Astrocyte (in vitro differentiated cells and primary cell): ENCODE results near the gene SNAI3. TPM values are rescaled to one million over a fixed set of nuclear protein-coding genes. Genes with fewer than 3 reads are reported as not detected.
A peak's percentile ranks its signal among the peaks of the same experiment; 100 is the strongest.

Source experiments
- DNase-seq: peaks from one replicate; pipeline ENCODE4 v3.0.0-alpha.2; 2010; ENCODE audit warnings: low read depth
- FAIRE-seq: peaks from 2 replicates; lab custom pipeline; 2011; peaks lifted over from hg19 to GRCh38; lab: Jason Lieb, UNC
- H2AFZ ChIP-seq: 2 replicates; pipeline ENCODE4 v1.6.0; 2012; ENCODE audit warnings: low read depth, low read length, inconsistent platforms
- H3K27ac ChIP-seq: 2 replicates; pipeline ENCODE4 v1.5.1; 2011; ENCODE audit warnings: low read depth, low read length, inconsistent platforms
- H3K27me3 ChIP-seq: 2 replicates; pipeline ENCODE4 v1.6.0; 2011; ENCODE audit warnings: low read length, inconsistent platforms; ENCODE audit not compliant: insufficient read depth
- H3K36me3 ChIP-seq: 2 replicates; pipeline ENCODE4 v1.5.1; 2011; ENCODE audit warnings: low read length, inconsistent platforms; ENCODE audit not compliant: insufficient read depth
- H3K4me1 ChIP-seq: 2 replicates; pipeline ENCODE4 v1.5.1; 2011; ENCODE audit warnings: low read length, inconsistent platforms; ENCODE audit not compliant: insufficient read depth
- H3K4me2 ChIP-seq: 2 replicates; pipeline ENCODE4 v1.6.0; 2012; ENCODE audit warnings: low read length, inconsistent platforms
- H3K4me3 ChIP-seq: 2 replicates; pipeline ENCODE4 v1.5.1; 2011; ENCODE audit warnings: low read depth, mild to moderate bottlenecking, low read length, inconsistent platforms; ENCODE audit not compliant: insufficient read depth
- H3K79me2 ChIP-seq: 2 replicates; pipeline ENCODE4 v1.6.0; 2012; ENCODE audit warnings: mild to moderate bottlenecking, low read length, inconsistent platforms; ENCODE audit not compliant: insufficient read depth
- H3K9ac ChIP-seq: 2 replicates; pipeline ENCODE4 v1.6.0; 2012; ENCODE audit warnings: mild to moderate bottlenecking, low read length, inconsistent platforms
- H3K9me3 ChIP-seq: 2 replicates; pipeline ENCODE4 v1.5.1; 2012; ENCODE audit warnings: low read depth, mild to moderate bottlenecking, low read length, inconsistent platforms; ENCODE audit not compliant: insufficient read depth
- H4K20me1 ChIP-seq: 2 replicates; pipeline ENCODE4 v1.6.0; 2012; ENCODE audit warnings: low read length, inconsistent platforms; ENCODE audit not compliant: insufficient read depth
- H3K27ac Mint-ChIP-seq: one replicate; pipeline ENCODE4 v1.8.0; 2021; ENCODE audit warnings: mild to moderate bottlenecking, mixed read lengths; ENCODE audit not compliant: unreplicated experiment
- H3K27me3 Mint-ChIP-seq: one replicate; pipeline ENCODE4 v1.8.0; 2021; ENCODE audit warnings: low read depth, mixed read lengths; ENCODE audit not compliant: unreplicated experiment
- H3K36me3 Mint-ChIP-seq: one replicate; pipeline ENCODE4 v1.8.0; 2021; ENCODE audit warnings: low read depth, mixed read lengths; ENCODE audit not compliant: unreplicated experiment
- H3K4me1 Mint-ChIP-seq: one replicate; pipeline ENCODE4 v1.8.0; 2021; ENCODE audit warnings: low read depth, mixed read lengths; ENCODE audit not compliant: unreplicated experiment
- H3K4me3 Mint-ChIP-seq: one replicate; pipeline ENCODE4 v1.8.0; 2021; ENCODE audit warnings: mild to moderate bottlenecking, moderate library complexity, mixed read lengths; ENCODE audit not compliant: unreplicated experiment
- H3K9me3 Mint-ChIP-seq: one replicate; pipeline ENCODE4 v1.8.0; 2021; ENCODE audit warnings: mild to moderate bottlenecking, mixed read lengths; ENCODE audit not compliant: unreplicated experiment
- EZH2 ChIP-seq: IDR thresholded peaks from 2 replicates; pipeline ENCODE4 v1.6.1; 2012; ENCODE audit warnings: mild to moderate bottlenecking, low read length, inconsistent platforms; ENCODE audit not compliant: insufficient read depth
- total RNA-seq: library from RNA; stranded (reverse); gene quantifications from 2 replicates; pipeline ENCODE4 v1.2.1, GENCODE V29; 2021
- TF ChIP-seq, protein P1 (sequence below): IDR thresholded peaks from 2 replicates; pipeline ENCODE4 v1.5.1; 2011; ENCODE audit warnings: low read depth, mild to moderate bottlenecking, inconsistent platforms, low read length, moderate library complexity; ENCODE audit not compliant: insufficient read depth

The SNAI3 gene
- total RNA-seq, 1 donor from 2014 or later, result 0.48 TPM

DNA sequence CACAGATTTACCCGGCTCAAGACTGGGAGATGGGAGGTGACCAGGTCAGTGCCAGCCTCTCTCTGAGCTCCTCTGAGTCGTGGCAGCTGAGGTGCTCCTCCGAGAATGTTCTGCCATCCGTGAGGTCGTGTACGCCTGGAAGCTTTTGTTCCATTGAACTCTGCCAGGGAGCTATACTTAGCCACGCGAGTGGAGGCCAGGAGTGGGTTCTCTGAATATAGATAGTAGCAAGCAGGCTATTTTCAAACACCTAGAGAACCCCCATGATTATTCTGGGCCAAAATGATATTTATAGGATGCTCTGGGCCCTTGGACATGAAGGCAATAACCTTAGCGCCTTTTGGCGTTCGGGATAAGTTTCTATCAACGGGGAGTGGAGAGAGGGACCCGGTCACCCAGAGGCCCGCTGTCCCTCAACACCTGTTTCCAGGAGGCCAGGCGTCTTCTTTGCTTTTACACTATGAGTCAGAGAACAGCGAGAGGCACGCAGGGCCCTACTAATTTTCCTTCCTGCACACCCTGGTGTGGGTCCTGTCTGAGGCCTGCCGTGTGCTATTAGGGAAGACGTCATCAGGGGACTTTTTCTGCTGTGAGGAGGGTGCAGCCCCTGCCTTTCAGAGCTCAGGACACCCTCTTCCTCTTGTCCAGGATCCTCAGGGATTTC, 12.5 kb downstream of the SNAI3 start:
- FAIRE-seq (no peak), DNase-seq (no peak)
- H3K79me2 ChIP-seq, result no peaks in the 10 kb centered on the region
- H3K4me1 ChIP-seq, result no peaks in the 10 kb centered on the region
- no peaks in the 10 kb centered on the region for H3K9me3 Mint-ChIP-seq
- H3K9ac ChIP-seq, result no peak overlapping the region
- no peak overlapping the region for H3K4me3 Mint-ChIP-seq
- H3K4me2 ChIP-seq, result no peak overlapping the region
- peaks cover 5% of the 10 kb centered on the region for H3K27me3 ChIP-seq
- no peaks in the 10 kb centered on the region for H4K20me1 ChIP-seq
- H2AFZ ChIP-seq, result no peak overlapping the region
- peaks cover 5% of the 10 kb centered on the region for H3K36me3 Mint-ChIP-seq
- H3K27ac ChIP-seq, result no peak overlapping the region
- no peaks in the 10 kb centered on the region for H3K4me1 Mint-ChIP-seq
- no peak overlapping the region for H3K4me3 ChIP-seq
- no peaks in the 10 kb centered on the region for H3K27me3 Mint-ChIP-seq
- H3K9me3 ChIP-seq, result no peaks in the 10 kb centered on the region
- no peaks in the 10 kb centered on the region for H3K36me3 ChIP-seq
- no peak overlapping the region for H3K27ac Mint-ChIP-seq
- no peak for TF ChIP-seq EZH2
- TF ChIP-seq, protein P1, sequence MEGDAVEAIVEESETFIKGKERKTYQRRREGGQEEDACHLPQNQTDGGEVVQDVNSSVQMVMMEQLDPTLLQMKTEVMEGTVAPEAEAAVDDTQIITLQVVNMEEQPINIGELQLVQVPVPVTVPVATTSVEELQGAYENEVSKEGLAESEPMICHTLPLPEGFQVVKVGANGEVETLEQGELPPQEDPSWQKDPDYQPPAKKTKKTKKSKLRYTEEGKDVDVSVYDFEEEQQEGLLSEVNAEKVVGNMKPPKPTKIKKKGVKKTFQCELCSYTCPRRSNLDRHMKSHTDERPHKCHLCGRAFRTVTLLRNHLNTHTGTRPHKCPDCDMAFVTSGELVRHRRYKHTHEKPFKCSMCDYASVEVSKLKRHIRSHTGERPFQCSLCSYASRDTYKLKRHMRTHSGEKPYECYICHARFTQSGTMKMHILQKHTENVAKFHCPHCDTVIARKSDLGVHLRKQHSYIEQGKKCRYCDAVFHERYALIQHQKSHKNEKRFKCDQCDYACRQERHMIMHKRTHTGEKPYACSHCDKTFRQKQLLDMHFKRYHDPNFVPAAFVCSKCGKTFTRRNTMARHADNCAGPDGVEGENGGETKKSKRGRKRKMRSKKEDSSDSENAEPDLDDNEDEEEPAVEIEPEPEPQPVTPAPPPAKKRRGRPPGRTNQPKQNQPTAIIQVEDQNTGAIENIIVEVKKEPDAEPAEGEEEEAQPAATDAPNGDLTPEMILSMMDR, result no peak

DNA sequence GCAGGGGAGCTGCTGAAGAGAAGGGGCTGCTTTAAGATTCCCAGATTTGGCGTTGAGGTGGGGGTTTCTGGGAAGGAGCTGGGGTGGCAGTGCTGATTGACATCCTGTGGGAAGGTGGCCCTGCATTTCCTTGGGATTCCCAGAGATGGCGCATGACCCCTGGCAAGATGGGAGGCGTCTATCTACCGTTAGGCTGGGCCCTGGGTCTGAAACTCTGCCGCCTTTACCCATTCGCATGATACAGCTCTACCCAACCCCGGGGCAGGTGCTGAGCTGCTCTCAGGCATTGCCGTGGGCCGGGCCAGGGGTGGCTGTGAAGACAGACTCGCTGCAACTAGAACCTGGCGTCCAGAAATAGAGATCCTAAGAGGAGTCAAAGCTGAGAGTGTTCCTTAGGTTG, 13.5 kb downstream of the SNAI3 start:
- FAIRE-seq (no peak), DNase-seq (no peak)
- no peaks in the 10 kb centered on the region for H3K9me3 ChIP-seq
- H3K4me3 ChIP-seq, result no peak overlapping the region
- H3K9ac ChIP-seq, result no peak overlapping the region
- no peaks in the 10 kb centered on the region for H3K27me3 Mint-ChIP-seq
- H3K9me3 Mint-ChIP-seq, result no peaks in the 10 kb centered on the region
- H3K4me1 ChIP-seq, result no peaks in the 10 kb centered on the region
- no peaks in the 10 kb centered on the region for H3K79me2 ChIP-seq
- H3K27ac ChIP-seq, result no peak overlapping the region
- H3K27ac Mint-ChIP-seq, result no peak overlapping the region
- H3K27me3 ChIP-seq, result peaks cover 4% of the 10 kb centered on the region
- no peak overlapping the region for H2AFZ ChIP-seq
- no peak overlapping the region for H3K4me2 ChIP-seq
- no peak overlapping the region for H3K4me3 Mint-ChIP-seq
- H3K36me3 Mint-ChIP-seq, result peaks cover 8% of the 10 kb centered on the region
- no peaks in the 10 kb centered on the region for H3K4me1 Mint-ChIP-seq
- H3K36me3 ChIP-seq, result no peaks in the 10 kb centered on the region
- TF ChIP-seq, protein P1, result peak; percentile 13
- no peak for TF ChIP-seq EZH2
- no peaks in the 10 kb centered on the region for H4K20me1 ChIP-seq

DNA sequence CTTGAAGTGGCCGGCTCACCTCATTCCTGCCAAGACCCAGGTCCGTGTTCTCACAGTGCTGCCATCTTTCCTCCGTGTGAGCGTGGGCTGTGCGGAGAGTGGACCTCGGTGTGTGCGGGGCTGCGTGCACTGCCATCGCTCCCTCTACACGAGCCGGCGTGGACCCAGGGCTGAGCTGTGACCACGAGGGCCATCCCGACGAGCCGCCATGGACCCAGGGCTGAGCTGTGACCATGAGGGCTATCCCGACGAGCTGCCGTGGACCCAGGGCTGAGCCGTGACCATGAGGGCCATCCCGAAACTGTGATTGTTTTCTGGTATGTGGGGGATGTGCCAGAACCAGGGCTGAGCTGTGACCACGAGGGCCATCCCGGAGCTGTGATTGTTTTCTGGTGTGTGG, 14.5 kb downstream of the SNAI3 start:
- peaks cover 8% of the 10 kb centered on the region for H3K36me3 Mint-ChIP-seq
- DNase-seq (no peak), FAIRE-seq (no peak)
- no peak overlapping the region for H3K4me3 Mint-ChIP-seq
- Histone ChIP-seq H4K20me1 (peaks cover 5% of the 10 kb centered on the region), H2AFZ (no peak overlapping the region), H3K27me3 (no peaks in the 10 kb centered on the region), H3K79me2 (no peaks in the 10 kb centered on the region), H3K27ac (no peak overlapping the region), H3K9me3 (no peaks in the 10 kb centered on the region), H3K36me3 (no peaks in the 10 kb centered on the region), H3K4me2 (no peak overlapping the region), H3K9ac (no peak overlapping the region), H3K4me3 (no peak overlapping the region), H3K4me1 (no peaks in the 10 kb centered on the region)
- TF ChIP-seq, protein P1, result no peak
- no peaks in the 10 kb centered on the region for H3K27me3 Mint-ChIP-seq
- H3K9me3 Mint-ChIP-seq, result no peaks in the 10 kb centered on the region
- H3K27ac Mint-ChIP-seq, result no peak overlapping the region
- peaks cover 2% of the 10 kb centered on the region for H3K4me1 Mint-ChIP-seq
